Measurements from ENCODE around the gene TMEM245. TPM values are rescaled to one million over a fixed set of nuclear protein-coding genes. Genes with fewer than 3 reads are reported as not detected.

Gene TMEM245
- total and polyA plus RNA-seq, 11 donors: 16.7 to 174 (median 99.6) TPM

DNA sequence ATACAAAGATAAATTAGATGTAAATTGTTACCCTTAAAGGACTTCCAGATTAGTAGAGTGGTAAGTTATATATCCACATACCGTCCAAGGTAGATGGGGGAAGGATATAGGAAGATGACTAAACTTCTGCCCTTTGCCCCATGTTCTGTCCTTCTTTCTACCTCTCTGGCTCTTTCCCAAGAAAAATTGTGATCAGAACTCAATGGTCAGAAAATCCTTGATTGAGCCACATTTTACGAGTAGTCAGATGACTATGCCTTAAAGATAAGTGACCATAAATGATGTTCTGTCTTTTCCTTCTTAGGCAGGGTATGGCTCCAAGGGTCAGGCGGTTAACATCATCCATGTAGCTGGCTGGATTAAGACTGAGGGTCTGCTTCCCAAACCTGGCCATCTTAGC lies 42.9 kb upstream of the TMEM245 start:
- TF ChIP-seq, protein P1, sequence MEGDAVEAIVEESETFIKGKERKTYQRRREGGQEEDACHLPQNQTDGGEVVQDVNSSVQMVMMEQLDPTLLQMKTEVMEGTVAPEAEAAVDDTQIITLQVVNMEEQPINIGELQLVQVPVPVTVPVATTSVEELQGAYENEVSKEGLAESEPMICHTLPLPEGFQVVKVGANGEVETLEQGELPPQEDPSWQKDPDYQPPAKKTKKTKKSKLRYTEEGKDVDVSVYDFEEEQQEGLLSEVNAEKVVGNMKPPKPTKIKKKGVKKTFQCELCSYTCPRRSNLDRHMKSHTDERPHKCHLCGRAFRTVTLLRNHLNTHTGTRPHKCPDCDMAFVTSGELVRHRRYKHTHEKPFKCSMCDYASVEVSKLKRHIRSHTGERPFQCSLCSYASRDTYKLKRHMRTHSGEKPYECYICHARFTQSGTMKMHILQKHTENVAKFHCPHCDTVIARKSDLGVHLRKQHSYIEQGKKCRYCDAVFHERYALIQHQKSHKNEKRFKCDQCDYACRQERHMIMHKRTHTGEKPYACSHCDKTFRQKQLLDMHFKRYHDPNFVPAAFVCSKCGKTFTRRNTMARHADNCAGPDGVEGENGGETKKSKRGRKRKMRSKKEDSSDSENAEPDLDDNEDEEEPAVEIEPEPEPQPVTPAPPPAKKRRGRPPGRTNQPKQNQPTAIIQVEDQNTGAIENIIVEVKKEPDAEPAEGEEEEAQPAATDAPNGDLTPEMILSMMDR (IDR thresholded peaks at IDR 0.05): no peak
- no peak for TF ChIP-seq POLR2A (IDR thresholded peaks at IDR 0.05)
- peaks cover 0 to 7% (median 0%) of the 10 kb centered on the region in 12 donors for H3K9me3 ChIP-seq
- intact Hi-C loops (cut with DNase I): no loop called here
- no peak overlapping the region for H3K4me3 ChIP-seq
- peaks cover 0 to 10% (median 0%) of the 10 kb centered on the region in 12 donors for H3K4me1 ChIP-seq
- H3K27ac ChIP-seq: no peak overlapping the region
- ATAC-seq (no peak), DNase-seq (no peak)
- peaks cover 0 to 28% (median 9%) of the 10 kb centered on the region in 9 donors for H3K27me3 ChIP-seq
- no peaks in the 10 kb centered on the region for H3K36me3 ChIP-seq
- WGBS, 4 donors: 75 to 90% (median 88%) methylated on average over 3 of the region's 3 CpGs

DNA sequence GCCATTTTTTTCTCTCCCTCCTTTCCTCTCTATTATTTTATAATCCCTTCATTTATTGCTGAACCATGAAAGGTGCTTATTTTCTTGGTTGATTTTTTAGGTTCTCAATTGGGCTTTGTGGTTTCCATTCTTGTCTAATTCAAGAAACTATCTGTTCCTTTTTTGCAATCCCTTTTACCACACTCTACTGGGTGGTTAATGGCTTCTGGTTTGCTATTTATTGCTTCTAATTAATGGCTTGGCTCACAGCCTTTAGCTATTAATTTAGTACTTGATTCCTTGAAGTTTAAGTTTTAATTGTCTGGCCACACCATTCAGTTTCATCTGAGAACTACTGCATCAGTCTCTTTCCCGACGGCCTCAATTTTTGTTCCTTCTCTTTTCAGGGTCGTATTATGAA lies 41.7 kb upstream of the TMEM245 start:
- Histone ChIP-seq H3K9me3 (peaks cover 0 to 7% (median 0%) of the 10 kb centered on the region in 12 donors), H3K27ac (no peak overlapping the region), H3K4me3 (no peak overlapping the region), H3K36me3 (no peaks in the 10 kb centered on the region), H3K4me1 (peaks cover 0 to under 1% (median 0%) of the 10 kb centered on the region in 12 donors), H3K27me3 (peaks cover 0 to 22% (median 5%) of the 10 kb centered on the region in 9 donors)
- intact Hi-C loops (cut with DNase I): no loop called here
- TF ChIP-seq POLR2A (IDR thresholded peaks at IDR 0.05): no peak
- WGBS, 4 donors: 84 to 96% (median 93%) methylated on average over 3 of the region's 3 CpGs
- no peak for ATAC-seq
- DNase-seq: no peak

DNA sequence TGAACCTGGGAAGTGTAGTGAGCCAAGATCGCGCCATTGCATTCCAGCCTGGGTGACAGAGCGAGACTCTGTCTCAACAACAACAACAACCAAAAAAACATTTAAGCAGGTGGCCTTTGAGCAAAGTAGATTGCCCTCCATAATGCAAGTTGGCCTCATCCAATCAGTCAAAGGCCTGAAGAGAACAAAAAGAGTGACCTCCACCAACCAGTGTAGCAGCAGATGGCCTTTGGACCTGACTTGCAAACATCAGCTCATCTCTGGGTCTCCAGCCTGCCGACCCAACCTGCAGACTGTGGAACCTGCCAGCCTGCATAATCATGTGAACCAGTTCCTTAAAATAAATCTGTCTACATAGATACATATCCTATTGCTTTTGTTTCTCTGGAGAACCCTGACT lies 39.8 kb upstream of the TMEM245 start:
- no peak overlapping the region for H3K27ac ChIP-seq
- no peak for DNase-seq
- TF ChIP-seq POLR2A (IDR thresholded peaks at IDR 0.05): no peak
- TF ChIP-seq, protein P1 (IDR thresholded peaks at IDR 0.05): no peak
- H3K27me3 ChIP-seq: peaks cover 0 to 4% (median 0%) of the 10 kb centered on the region in 9 donors
- H3K4me3 ChIP-seq: no peak overlapping the region
- no peaks in the 10 kb centered on the region for H3K36me3 ChIP-seq
- no peak for ATAC-seq
- H3K4me1 ChIP-seq: no peaks in the 10 kb centered on the region
- WGBS, 4 donors: 71 to 91% (median 86%) methylated on average over 4 of the region's 4 CpGs
- H3K9me3 ChIP-seq: no peaks in the 10 kb centered on the region
- intact Hi-C loops (cut with DNase I): no loop called here

DNA sequence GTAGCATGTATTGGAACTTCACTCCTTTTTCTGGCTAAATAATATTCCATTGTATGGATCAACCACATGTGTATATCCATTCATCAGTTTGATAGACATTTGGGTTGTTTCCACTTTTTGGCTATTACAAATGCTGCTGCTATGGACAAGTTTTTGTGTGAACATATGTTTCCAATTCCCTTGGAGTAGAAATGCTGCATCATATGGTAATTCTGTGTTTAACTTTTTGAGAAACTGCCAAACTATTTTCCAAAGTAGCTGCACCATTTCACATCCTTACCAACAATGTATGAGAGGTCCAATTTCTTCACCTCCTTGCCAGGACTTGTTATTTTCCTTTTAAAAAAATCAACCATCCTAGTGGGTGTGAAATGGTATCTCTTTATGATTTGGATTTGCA lies 38.9 kb upstream of the TMEM245 start:
- Histone ChIP-seq H3K27ac (no peak overlapping the region), H3K4me3 (no peak overlapping the region), H3K9me3 (peaks cover 0 to 5% (median 0%) of the 10 kb centered on the region in 12 donors), H3K36me3 (no peaks in the 10 kb centered on the region), H3K27me3 (peaks cover 0 to 4% (median 0%) of the 10 kb centered on the region in 9 donors), H3K4me1 (no peaks in the 10 kb centered on the region)
- intact Hi-C loops (cut with DNase I): no loop called here
- DNase-seq (no peak), ATAC-seq (no peak)
- no peak for TF ChIP-seq POLR2A (IDR thresholded peaks at IDR 0.05)

DNA sequence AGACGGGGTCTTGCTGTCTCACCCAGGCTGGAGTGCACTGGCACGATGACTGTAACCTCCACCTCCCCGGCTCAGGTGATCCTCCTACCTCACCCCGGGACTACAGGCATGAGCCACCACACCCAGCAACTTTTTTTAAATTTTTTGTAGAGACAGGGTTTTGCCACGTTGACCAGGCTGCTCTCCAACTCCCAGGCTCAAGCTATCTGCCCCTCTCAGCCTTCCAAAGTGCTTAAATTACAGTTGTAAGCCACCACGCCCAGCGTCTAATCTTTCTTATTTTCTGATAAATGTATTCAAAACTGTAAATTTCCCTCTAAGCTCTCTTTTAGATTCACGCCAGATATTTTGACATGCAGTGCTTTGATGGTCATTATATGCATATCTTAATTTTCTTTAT lies 37.0 kb upstream of the TMEM245 start:
- no peaks in the 10 kb centered on the region for H3K36me3 ChIP-seq

More for the DNA sequence above, 37.0 kb upstream of the TMEM245 start:
- Histone ChIP-seq H3K27ac (no peak overlapping the region), H3K4me3 (no peak overlapping the region), H3K4me1 (no peaks in the 10 kb centered on the region), H3K27me3 (peaks cover 0 to 4% (median 0%) of the 10 kb centered on the region in 9 donors), H3K9me3 (peaks cover 0 to 13% (median 5%) of the 10 kb centered on the region in 12 donors)
- intact Hi-C loops (cut with DNase I): no loop called here
- ATAC-seq (no peak), DNase-seq (no peak)
- TF ChIP-seq POLR2A (IDR thresholded peaks at IDR 0.05): no peak
- TF ChIP-seq, protein P1 (IDR thresholded peaks at IDR 0.05): no peak
- WGBS, 4 donors: 79 to 84% (median 80%) methylated on average over 8 of the region's 8 CpGs
